IMR-90 (cell line): ENCODE measurements around the gene MAP3K13. TPM values are rescaled to one million over a fixed set of nuclear protein-coding genes. Genes with fewer than 3 reads are reported as not detected.
A peak's percentile ranks its signal among the peaks of the same experiment; 100 is the strongest.

Source experiments
- ATAC-seq: fragments of 200-7000 bp; cut with Tn5 transposase; 2 replicates; pipeline ENCODE4 v1.9.1; 2020; ENCODE audit warnings: low read depth, mild to moderate bottlenecking, moderate library complexity
- BruUV-seq: library from RNA; stranded (reverse); fragments of 400-500 nt; replicated peaks from 2 replicates; lab custom pipeline; 2021; lab: Mats Ljungman, UMichigan
- CTCF ChIA-PET: fragments of 300-600 bp; formaldehyde crosslinking; extraction: SDS; loops from one replicate; lab custom pipeline; 2021; ENCODE audit warnings: antibody characterized with exemption; lab: Yijun Ruan, JAX
- POLR2A ChIA-PET: fragments of 300-600 bp; sonication (Branson Sonifier 250); formaldehyde crosslinking; loops from one replicate; lab custom pipeline; 2022; ENCODE audit warnings: antibody characterized with exemption; ENCODE audit not compliant: unreplicated experiment; lab: Charles Lee
- DNase-seq: peaks from one replicate; pipeline ENCODE4 v3.0.0; 2013
- H2AFZ ChIP-seq: replicated peaks from 2 replicates; pipeline ENCODE3; 2013; ENCODE audit warnings: low read length, mild to moderate bottlenecking; ENCODE audit not compliant: poor library complexity
- H2AK5ac ChIP-seq: 2 replicates; pipeline ENCODE4 v1.6.1; 2013; ENCODE audit warnings: low read depth, low read length, inconsistent platforms
- H2AK9ac ChIP-seq: replicated peaks from 2 replicates; pipeline ENCODE3; 2013; ENCODE audit warnings: mild to moderate bottlenecking, low read depth, low read length, moderate library complexity; ENCODE audit not compliant: poor library complexity
- H2BK120ac ChIP-seq: 2 replicates; pipeline ENCODE4 v1.6.1; 2013; ENCODE audit warnings: low read depth, low read length, inconsistent platforms
- H2BK15ac ChIP-seq: 3 replicates; pipeline ENCODE4 v1.6.1; 2013; ENCODE audit warnings: low read depth, low read length, inconsistent platforms
- H2BK20ac ChIP-seq: 2 replicates; pipeline ENCODE4 v1.6.1; 2013; ENCODE audit warnings: low read depth, mild to moderate bottlenecking, inconsistent platforms, low read length, moderate library complexity
- H2BK5ac ChIP-seq: 2 replicates; pipeline ENCODE4 v1.6.1; 2013; ENCODE audit warnings: mild to moderate bottlenecking, low read depth, low read length, inconsistent platforms; ENCODE audit not compliant: poor library complexity, severe bottlenecking
- H3K14ac ChIP-seq: replicated peaks from 2 replicates; pipeline ENCODE4 v1.6.1; 2013; ENCODE audit warnings: low read depth, low read length, inconsistent platforms
- H3K18ac ChIP-seq: 2 replicates; pipeline ENCODE4 v1.6.1; 2013; ENCODE audit warnings: low read depth, low read length, control low read depth
- H3K23ac ChIP-seq: 2 replicates; pipeline ENCODE4 v1.6.1; 2013; ENCODE audit warnings: low read depth, low read length, inconsistent platforms
- H3K27ac ChIP-seq: 2 replicates; pipeline ENCODE4 v1.5.1; 2013; ENCODE audit warnings: mild to moderate bottlenecking, control low read depth, low read length; ENCODE audit not compliant: insufficient read depth
- H3K27me3 ChIP-seq: 2 replicates; pipeline ENCODE4 v1.6.1; 2013; ENCODE audit warnings: low read length; ENCODE audit not compliant: control insufficient read depth, insufficient read depth
- H3K36me3 ChIP-seq: 2 replicates; pipeline ENCODE4 v1.6.1; 2013; ENCODE audit warnings: low read length, mixed read lengths; ENCODE audit not compliant: control insufficient read depth, insufficient read depth
- H3K4ac ChIP-seq: 2 replicates; pipeline ENCODE4 v1.6.1; 2013; ENCODE audit warnings: low read depth, low read length, inconsistent platforms
- H3K4me1 ChIP-seq: 2 replicates; pipeline ENCODE4 v1.6.1; 2013; ENCODE audit warnings: low read length, mixed read lengths; ENCODE audit not compliant: control insufficient read depth, insufficient read depth
- H3K4me2 ChIP-seq: 2 replicates; pipeline ENCODE4 v1.6.1; 2013; ENCODE audit warnings: low read depth, mild to moderate bottlenecking, control low read depth, low read length, moderate library complexity
- H3K4me3 ChIP-seq: 2 replicates; pipeline ENCODE4 v1.5.1; 2013; ENCODE audit warnings: low read depth, mild to moderate bottlenecking, control low read depth, low read length, moderate library complexity; ENCODE audit not compliant: insufficient read depth
- H3K56ac ChIP-seq: 2 replicates; pipeline ENCODE4 v1.6.1; 2013; ENCODE audit warnings: low read length, inconsistent platforms; ENCODE audit not compliant: insufficient read depth; ENCODE audit errors: extremely low read depth
- H3K79me1 ChIP-seq, 2 experiments: 2 replicates each; pipeline ENCODE4 v1.6.1; 2013; ENCODE audit warnings: low read length in 2 of 2, inconsistent platforms in 1 of 2, low read depth in 1 of 2
- H3K9ac ChIP-seq: 2 replicates; pipeline ENCODE4 v1.6.1; 2013; ENCODE audit warnings: low read depth, low read length, control low read depth
- H3K9me1 ChIP-seq: 2 replicates; pipeline ENCODE4 v1.6.1; 2013; ENCODE audit warnings: low read length, inconsistent platforms; ENCODE audit not compliant: insufficient read depth
- H3K9me3 ChIP-seq: 2 replicates; pipeline ENCODE4 v1.6.1; 2013; ENCODE audit warnings: low read length; ENCODE audit not compliant: control insufficient read depth, insufficient read depth
- H4K20me1 ChIP-seq: 2 replicates; pipeline ENCODE4 v1.6.1; 2013; ENCODE audit warnings: low read length, inconsistent platforms; ENCODE audit not compliant: insufficient read depth
- H4K5ac ChIP-seq: 2 replicates; pipeline ENCODE4 v1.6.1; 2013; ENCODE audit warnings: mild to moderate bottlenecking, low read depth, low read length, control low read depth
- H4K8ac ChIP-seq, 2 experiments: 2 replicates each; pipeline ENCODE4 v1.6.1; 2013; ENCODE audit warnings: low read depth in 2 of 2, low read length in 2 of 2, control low read depth in 1 of 2, inconsistent platforms in 1 of 2
- H4K91ac ChIP-seq: 2 replicates; pipeline ENCODE4 v1.6.1; 2013; ENCODE audit warnings: low read depth, low read length, inconsistent platforms; ENCODE audit not compliant: insufficient read depth
- BHLHE40 ChIP-seq: fragments of 150-350 bp; IDR thresholded peaks from 2 replicates; pipeline ENCODE4 v1.6.1; 2016; ENCODE audit warnings: mild to moderate bottlenecking, low read depth, low read length
- CEBPB ChIP-seq: IDR thresholded peaks from 2 replicates; pipeline ENCODE4 v1.6.1; 2012; ENCODE audit warnings: low read depth, low read length, improper control_type of control experiment
- FOS ChIP-seq: fragments of 150-350 bp; IDR thresholded peaks from 2 replicates; pipeline ENCODE4 v1.6.1; 2016; ENCODE audit warnings: low read depth, low read length
- MXI1 ChIP-seq: IDR thresholded peaks from 2 replicates; pipeline ENCODE4 v1.6.1; 2012; ENCODE audit warnings: low read depth, mild to moderate bottlenecking, low read length, moderate library complexity, borderline replicate concordance
- POLR2A ChIP-seq: IDR thresholded peaks from 2 replicates; pipeline ENCODE4 v1.6.1; 2012; ENCODE audit warnings: mild to moderate bottlenecking, low read depth, low read length
- RAD21 ChIP-seq: IDR thresholded peaks from 2 replicates; pipeline ENCODE4 v1.6.1; 2012; ENCODE audit warnings: low read length, improper control_type of control experiment
- RFX5 ChIP-seq: IDR thresholded peaks from 2 replicates; pipeline ENCODE4 v1.8.0; 2012; ENCODE audit warnings: low read depth, mild to moderate bottlenecking, low read length, moderate library complexity
- SMC3 ChIP-seq: fragments of 150-350 bp; IDR thresholded peaks from 2 replicates; pipeline ENCODE4 v1.6.1; 2016; ENCODE audit warnings: low read depth, mild to moderate bottlenecking, antibody characterized with exemption, low read length, moderate library complexity
- WGBS, 2 experiments: methylation state at CpG; one replicate each; pipeline versions ENCODE4 v1.1.5 to v1.1.7; 2013; ENCODE audit warnings: missing lambda C conversion rate in 2 of 2; ENCODE audit not compliant: insufficient read length in 1 of 2; ENCODE audit errors: extremely low coverage in 2 of 2; 5-methylcytosine and 5-hydroxymethylcytosine counted together
- dilution Hi-C: fragments of 300-500 bp; cut with HindIII; formaldehyde crosslinking; loops from one replicate; pipeline ENCODE4 v1.14.3; 2018; ENCODE audit warnings: low sequenced_read_pairs; ENCODE audit not compliant: unreplicated experiment
- in situ Hi-C: fragments of 300-500 bp; cut with MboI; formaldehyde crosslinking; loops from 3 replicates; pipeline ENCODE4 v1.14.3; 2019; ENCODE audit warnings: low sequenced_read_pairs, inconsistent platforms, mixed read lengths
- intact Hi-C: fragments of 100-400 bp; cut with micrococcal nuclease; formaldehyde crosslinking; loops from 2 replicates; pipeline ENCODE4 v1.10.0; 2022
- polyA plus RNA-seq, 3 experiments: library from polyadenylated mRNA; depleted of rRNA; stranded (reverse); fragments of >200 nt; gene quantifications; 2 replicates each; pipeline ENCODE4 v1.2.3, GENCODE V29; 2012; ENCODE audit warnings: low replicate concordance in 1 of 3
- total RNA-seq: library from RNA; depleted of rRNA; stranded (reverse); fragments of >200 nt; gene quantifications from 2 replicates; pipeline ENCODE4 v1.2.3, GENCODE V29; 2012
- TF ChIP-seq, protein P1 (sequence below): conservative IDR thresholded peaks from 2 replicates; pipeline ENCODE4 v1.5.1; 2012; ENCODE audit warnings: mild to moderate bottlenecking, low read depth, low read length, improper control_type of control experiment

Gene MAP3K13
- total and polyA plus RNA-seq, 2 of the 4 experiments (the other 2 are of a cell fraction): 9.9 to 17.6 TPM

DNA sequence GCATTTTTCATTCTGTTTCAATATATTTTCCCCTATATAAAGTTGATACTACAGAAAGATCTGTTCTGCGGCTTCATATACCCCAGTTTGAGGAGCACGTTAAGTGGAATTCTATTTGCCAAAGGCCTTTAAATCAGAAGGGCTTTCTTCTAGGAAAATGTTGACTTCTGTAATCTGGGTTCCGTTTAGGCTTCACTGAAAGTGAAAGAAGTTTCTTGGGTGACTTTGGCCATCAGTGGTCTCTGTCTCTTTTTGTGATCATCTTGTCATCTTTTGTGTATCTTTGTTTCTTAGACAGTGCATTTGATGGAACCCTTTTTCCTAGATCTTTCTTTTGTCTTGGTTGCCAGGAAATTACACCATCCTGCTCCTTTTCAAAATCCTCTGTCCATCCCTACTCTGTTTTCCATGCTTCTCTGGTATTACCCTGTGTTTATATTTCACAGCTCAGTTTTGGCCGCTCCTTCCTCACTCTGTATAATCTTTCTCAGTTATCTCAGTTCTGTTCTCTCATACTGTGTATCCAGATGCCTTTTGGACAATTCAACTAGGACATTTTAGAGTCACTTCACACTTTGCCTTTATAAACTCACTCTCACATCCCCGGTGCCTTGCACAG is 40.7 kb upstream of the MAP3K13 start:
- WGBS, 2 experiments: no CpG with 5 or more reads among the region's 5 CpGs
- Histone ChIP-seq H3K27ac (no peak overlapping the region), H2BK20ac (no peak overlapping the region), H2BK5ac (no peak overlapping the region), H3K9ac (no peak overlapping the region), H3K36me3 (no peaks in the 10 kb centered on the region), H3K9me1 (peaks cover 5% of the 10 kb centered on the region; the same call in 1 of the 2 replicates), H3K14ac (no peak overlapping the region), H4K5ac (no peak overlapping the region), H3K79me1 (no peaks in the 10 kb centered on the region), H3K4ac (no peak overlapping the region), H3K9me3 (no peaks in the 10 kb centered on the region), H3K23ac (no peak overlapping the region), H3K18ac (no peak overlapping the region), H3K4me3 (no peak overlapping the region), H3K4me2 (peak overlapping the region; percentile 34), H2AFZ (no peak overlapping the region), H4K91ac (no peak overlapping the region), H3K27me3 (no peaks in the 10 kb centered on the region), H2AK9ac (no peak overlapping the region), H3K56ac (no peak overlapping the region), H4K8ac (no peak overlapping the region), H2AK5ac (no peak overlapping the region), H2BK120ac (no peak overlapping the region), H4K20me1 (no peaks in the 10 kb centered on the region), H2BK15ac (no peak overlapping the region), H3K4me1 (no peaks in the 10 kb centered on the region)
- TF ChIP-seq RAD21: no peak
- no peak for TF ChIP-seq BHLHE40
- TF ChIP-seq POLR2A: no peak
- no peak for TF ChIP-seq MXI1
- no peak for TF ChIP-seq FOS
- TF ChIP-seq CEBPB: no peak
- TF ChIP-seq RFX5: no peak
- TF ChIP-seq, protein P1, sequence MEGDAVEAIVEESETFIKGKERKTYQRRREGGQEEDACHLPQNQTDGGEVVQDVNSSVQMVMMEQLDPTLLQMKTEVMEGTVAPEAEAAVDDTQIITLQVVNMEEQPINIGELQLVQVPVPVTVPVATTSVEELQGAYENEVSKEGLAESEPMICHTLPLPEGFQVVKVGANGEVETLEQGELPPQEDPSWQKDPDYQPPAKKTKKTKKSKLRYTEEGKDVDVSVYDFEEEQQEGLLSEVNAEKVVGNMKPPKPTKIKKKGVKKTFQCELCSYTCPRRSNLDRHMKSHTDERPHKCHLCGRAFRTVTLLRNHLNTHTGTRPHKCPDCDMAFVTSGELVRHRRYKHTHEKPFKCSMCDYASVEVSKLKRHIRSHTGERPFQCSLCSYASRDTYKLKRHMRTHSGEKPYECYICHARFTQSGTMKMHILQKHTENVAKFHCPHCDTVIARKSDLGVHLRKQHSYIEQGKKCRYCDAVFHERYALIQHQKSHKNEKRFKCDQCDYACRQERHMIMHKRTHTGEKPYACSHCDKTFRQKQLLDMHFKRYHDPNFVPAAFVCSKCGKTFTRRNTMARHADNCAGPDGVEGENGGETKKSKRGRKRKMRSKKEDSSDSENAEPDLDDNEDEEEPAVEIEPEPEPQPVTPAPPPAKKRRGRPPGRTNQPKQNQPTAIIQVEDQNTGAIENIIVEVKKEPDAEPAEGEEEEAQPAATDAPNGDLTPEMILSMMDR: no peak
- TF ChIP-seq SMC3: no peak
- DNase-seq (no peak), ATAC-seq (peak; percentile 79)
- ChIA-PET CTCF (interaction anchor here (0.9 kb wide), 1 partner anchor 10 kb away, joined by 3 read pairs; no protein-coding TSS in a partner anchor), POLR2A (no interaction called here)
- no TSS peak for BruUV-seq
- in situ Hi-C loops: no loop called here
- intact Hi-C loops: no loop called here
- dilution Hi-C loops: no loop called here
